Measurements from ENCODE around the gene TLX3.

TLX3 gene

DNA sequence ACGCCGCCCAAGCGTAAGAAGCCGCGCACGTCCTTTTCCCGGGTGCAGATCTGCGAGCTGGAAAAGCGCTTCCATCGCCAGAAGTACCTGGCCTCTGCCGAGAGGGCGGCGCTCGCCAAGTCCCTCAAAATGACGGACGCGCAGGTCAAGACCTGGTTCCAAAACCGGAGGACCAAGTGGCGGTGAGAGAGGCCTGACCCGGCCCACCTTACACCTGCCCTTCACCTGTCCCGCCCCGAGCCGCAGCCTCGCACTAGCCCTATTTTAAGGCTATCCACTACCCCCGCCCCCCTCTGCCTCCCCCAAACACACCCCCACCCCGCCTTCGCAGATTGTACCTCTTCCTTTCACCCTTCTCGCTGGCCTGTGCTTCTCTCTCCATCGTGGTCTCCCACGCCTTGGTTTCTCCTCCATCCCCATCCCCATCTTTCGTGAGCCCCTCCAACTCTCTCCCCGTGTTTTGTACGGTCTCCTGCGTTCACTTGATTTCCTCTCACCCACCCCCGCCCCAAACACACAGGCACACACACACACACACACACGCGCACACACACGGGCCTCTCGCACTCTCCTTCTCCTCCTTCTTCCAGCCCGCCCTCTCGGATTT, 1.3 kb downstream of the TLX3 start:
- in situ Hi-C loops (cut with MboI; ENCODE audit: low sequenced_read_pairs, unreplicated experiment), result no loop called here
- DNase-seq (ENCODE audit: low spot score), result no peak
- TF ChIP-seq, protein P1, sequence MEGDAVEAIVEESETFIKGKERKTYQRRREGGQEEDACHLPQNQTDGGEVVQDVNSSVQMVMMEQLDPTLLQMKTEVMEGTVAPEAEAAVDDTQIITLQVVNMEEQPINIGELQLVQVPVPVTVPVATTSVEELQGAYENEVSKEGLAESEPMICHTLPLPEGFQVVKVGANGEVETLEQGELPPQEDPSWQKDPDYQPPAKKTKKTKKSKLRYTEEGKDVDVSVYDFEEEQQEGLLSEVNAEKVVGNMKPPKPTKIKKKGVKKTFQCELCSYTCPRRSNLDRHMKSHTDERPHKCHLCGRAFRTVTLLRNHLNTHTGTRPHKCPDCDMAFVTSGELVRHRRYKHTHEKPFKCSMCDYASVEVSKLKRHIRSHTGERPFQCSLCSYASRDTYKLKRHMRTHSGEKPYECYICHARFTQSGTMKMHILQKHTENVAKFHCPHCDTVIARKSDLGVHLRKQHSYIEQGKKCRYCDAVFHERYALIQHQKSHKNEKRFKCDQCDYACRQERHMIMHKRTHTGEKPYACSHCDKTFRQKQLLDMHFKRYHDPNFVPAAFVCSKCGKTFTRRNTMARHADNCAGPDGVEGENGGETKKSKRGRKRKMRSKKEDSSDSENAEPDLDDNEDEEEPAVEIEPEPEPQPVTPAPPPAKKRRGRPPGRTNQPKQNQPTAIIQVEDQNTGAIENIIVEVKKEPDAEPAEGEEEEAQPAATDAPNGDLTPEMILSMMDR (IDR thresholded peaks at IDR 0.05; ENCODE audit: borderline replicate concordance, control extremely low read depth, extremely low read depth, insufficient read depth, missing control alignments), result no peak

DNA sequence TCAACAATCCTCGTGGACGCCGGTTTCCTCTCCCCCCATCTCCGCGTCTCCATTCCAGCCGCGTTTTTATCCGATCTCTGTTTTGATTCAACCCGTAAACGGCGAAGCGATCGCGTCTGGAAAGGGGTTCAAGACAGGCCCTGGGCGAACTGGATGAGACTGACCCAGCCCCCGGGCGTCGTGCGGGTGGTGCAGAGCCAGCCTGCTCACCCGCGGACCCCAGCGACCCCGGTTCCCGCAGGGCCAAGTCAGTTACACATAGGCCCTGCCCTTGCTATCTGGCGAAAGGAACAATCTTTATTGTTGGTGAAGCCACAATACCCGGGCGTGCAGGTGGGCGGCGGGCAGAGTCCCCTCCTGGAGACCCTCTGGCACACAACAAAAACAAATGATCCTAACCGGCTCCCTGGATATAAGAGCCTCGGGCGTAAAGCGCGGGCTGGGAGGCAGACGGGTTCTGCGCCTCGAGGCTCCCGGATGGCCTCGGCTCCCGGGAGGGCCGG, 1.8 kb downstream of the TLX3 start:
- TF ChIP-seq, protein P1 (IDR thresholded peaks at IDR 0.05; ENCODE audit: borderline replicate concordance, control extremely low read depth, extremely low read depth, insufficient read depth, missing control alignments), result no peak
- in situ Hi-C loops (cut with MboI; ENCODE audit: low sequenced_read_pairs, unreplicated experiment), result no loop called here
- DNase-seq (ENCODE audit: low spot score), result no peak

DNA sequence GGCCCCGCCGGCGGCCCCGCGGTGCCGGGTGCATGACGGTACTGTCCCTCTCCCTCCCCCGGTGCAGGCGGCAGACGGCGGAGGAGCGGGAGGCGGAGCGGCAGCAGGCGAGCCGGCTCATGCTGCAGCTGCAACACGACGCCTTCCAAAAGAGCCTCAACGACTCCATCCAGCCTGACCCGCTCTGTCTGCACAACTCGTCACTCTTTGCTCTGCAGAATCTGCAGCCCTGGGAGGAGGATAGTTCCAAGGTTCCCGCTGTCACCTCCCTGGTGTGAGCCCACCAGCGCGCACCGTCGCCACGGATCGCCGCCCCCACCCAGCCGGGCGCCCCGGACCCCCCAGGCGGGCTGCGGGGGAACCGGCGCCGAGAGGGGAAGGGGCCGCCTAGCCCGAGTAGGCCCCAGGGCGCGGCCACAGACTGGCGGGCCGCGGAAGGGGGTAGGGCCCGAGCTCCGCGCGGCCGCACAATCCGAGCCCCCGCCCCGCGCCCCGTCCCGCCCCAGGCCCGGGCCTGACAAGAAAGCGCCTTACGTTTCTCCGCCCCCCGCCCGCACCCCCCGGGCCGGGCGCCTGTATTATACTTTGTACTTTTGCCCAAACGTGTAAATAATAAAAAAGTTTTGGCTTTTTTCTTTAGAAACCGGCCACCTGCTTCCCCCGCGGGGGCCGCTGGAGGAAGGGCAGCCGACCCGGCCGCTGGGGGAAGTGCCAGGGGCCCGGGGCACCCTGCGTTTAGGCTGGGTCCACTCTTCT, 2.5 kb downstream of the TLX3 start:
- in situ Hi-C loops (cut with MboI; ENCODE audit: low sequenced_read_pairs, unreplicated experiment), result no loop called here
- DNase-seq (ENCODE audit: low spot score), result peak; percentile 63
- TF ChIP-seq, protein P1 (IDR thresholded peaks at IDR 0.05; ENCODE audit: borderline replicate concordance, control extremely low read depth, extremely low read depth, insufficient read depth, missing control alignments), result no peak

DNA sequence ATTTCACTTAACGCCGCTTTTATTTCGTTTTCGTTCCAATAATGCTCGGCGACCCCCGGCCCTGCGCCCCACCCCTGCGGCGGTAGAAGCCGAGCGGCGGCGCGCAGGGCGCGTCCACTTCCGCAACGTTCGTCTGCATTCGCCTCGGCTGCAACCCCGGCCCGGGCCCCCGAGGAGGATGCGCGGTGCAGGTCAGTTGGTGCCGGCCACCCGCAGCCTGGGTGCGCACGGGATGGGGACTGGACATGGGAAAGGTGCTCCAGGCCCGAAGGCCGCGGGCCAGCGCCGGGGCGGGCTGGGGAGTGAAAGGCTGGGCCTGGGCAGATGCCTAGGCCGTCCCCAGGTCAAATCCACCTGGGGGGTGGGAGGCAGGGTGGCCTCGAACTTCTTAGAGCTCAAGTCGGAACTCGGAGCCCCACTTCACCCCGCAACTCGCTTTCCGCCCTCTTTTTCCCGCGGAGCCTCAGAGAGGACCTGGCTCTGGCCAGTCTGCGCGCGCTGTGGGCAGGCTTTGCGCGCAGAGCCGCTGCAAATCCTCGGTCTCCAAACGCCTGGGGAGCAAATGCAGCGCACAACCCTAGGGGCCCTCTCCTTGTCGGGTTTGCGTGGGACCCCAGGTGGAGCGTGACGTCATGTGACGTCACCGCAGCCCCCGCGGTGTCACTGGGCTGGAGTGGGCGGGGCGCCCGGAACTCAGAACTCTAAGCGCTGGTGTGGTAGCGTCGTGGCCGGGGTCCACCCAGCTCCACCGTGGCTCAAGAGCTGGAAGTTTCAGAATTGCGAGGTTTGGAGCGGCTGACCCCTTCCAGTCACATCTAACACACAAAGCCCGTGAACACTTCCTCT, 3.3 kb downstream of the TLX3 start:
- in situ Hi-C loops (cut with MboI; ENCODE audit: low sequenced_read_pairs, unreplicated experiment), result no loop called here

DNA sequence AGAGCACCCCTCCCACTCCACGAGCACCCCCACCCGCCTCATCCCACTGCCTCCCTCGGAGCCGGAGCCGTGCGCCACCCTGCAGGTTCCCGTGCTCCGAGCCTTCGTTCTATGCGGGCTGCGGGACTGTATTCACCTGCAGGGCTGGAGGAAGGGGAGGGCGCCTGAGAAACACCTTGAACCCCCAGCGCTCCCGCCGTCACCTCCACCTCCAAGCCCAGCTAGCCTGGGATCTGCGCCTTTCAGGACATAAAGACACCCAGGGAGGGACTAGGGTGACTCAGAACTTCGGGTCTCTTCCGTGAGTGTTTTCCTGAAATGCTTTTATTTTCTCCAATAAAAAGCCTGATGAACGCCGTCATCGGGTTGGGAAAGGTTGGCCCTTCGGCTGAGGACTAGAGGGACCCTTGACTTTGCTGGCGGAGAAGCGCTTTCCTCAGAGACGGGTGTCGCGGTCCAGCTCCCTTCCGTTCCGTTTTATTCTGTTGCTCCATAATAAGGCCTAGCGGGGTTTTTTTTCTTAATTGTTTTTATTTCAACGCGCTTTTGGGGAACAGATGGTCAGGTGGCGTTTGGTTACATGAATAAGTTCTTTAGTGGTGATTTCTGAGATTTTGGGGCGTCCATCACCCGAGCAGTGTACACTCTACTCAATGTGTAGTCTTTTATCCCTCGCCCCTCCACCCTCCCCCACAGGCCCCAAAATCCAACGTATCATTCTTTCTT, 4.6 kb downstream of the TLX3 start:
- in situ Hi-C loops (cut with MboI; ENCODE audit: low sequenced_read_pairs, unreplicated experiment), result no loop called here
- no peak for DNase-seq (ENCODE audit: low spot score)
- TF ChIP-seq, protein P1 (IDR thresholded peaks at IDR 0.05; ENCODE audit: borderline replicate concordance, control extremely low read depth, extremely low read depth, insufficient read depth, missing control alignments), result no peak

More for the DNA sequence above, 3.3 kb downstream of the TLX3 start:
- no peak for DNase-seq (ENCODE audit: low spot score)
- TF ChIP-seq, protein P1 (IDR thresholded peaks at IDR 0.05; ENCODE audit: borderline replicate concordance, control extremely low read depth, extremely low read depth, insufficient read depth, missing control alignments), result no peak
